HL-60 (cell line): Measurements from ENCODE around the gene SMOC2.

ENCODE experiments used
- DNase-seq, 2 experiments: peaks; one replicate each; pipeline ENCODE4 v3.0.0-alpha.2; 2010 to 2020; ENCODE audit warnings: low read depth in 1 of 2, low spot score in 1 of 2
- H3K27ac ChIP-seq: fragments of 250-450 bp; sonication (Bioruptor Pico); replicated peaks from 2 replicates; pipeline ENCODE4 v1.5.1; 2020; ENCODE audit warnings: mild to moderate bottlenecking, moderate library complexity
- H3K27me3 ChIP-seq: fragments of 250-450 bp; sonication (Bioruptor Pico); 2 replicates; pipeline ENCODE4 v1.5.1; 2021; ENCODE audit warnings: mild to moderate bottlenecking, moderate library complexity; ENCODE audit not compliant: insufficient read depth, poor library complexity, severe bottlenecking
- H3K4me3 ChIP-seq: replicated peaks from 2 replicates; pipeline ENCODE4 v1.5.1; 2011; ENCODE audit warnings: mild to moderate bottlenecking, control low read depth, low read length; ENCODE audit not compliant: insufficient read depth
- GABPA ChIP-seq: IDR thresholded peaks from 2 replicates; pipeline ENCODE4 v1.6.1; 2012; ENCODE audit warnings: low read depth
- POLR2AphosphoS5 ChIP-seq: IDR thresholded peaks from 2 replicates; pipeline ENCODE4 v1.6.1; 2012; ENCODE audit warnings: low read depth
- SPI1 ChIP-seq: IDR thresholded peaks from 2 replicates; pipeline ENCODE4 v1.6.1; 2012; ENCODE audit warnings: low read depth, mild to moderate bottlenecking, borderline replicate concordance
- TF ChIP-seq, protein P1 (sequence below): IDR thresholded peaks from 2 replicates; pipeline ENCODE4 v1.6.1; 2012; ENCODE audit warnings: low read depth; ENCODE audit not compliant: insufficient replicate concordance
- TF ChIP-seq, protein P2 (sequence below): IDR thresholded peaks from one replicate; pipeline ENCODE4 v1.5.1; 2011; ENCODE audit warnings: low read length, control low read depth, inconsistent platforms; ENCODE audit not compliant: insufficient read depth

The SMOC2 gene

DNA sequence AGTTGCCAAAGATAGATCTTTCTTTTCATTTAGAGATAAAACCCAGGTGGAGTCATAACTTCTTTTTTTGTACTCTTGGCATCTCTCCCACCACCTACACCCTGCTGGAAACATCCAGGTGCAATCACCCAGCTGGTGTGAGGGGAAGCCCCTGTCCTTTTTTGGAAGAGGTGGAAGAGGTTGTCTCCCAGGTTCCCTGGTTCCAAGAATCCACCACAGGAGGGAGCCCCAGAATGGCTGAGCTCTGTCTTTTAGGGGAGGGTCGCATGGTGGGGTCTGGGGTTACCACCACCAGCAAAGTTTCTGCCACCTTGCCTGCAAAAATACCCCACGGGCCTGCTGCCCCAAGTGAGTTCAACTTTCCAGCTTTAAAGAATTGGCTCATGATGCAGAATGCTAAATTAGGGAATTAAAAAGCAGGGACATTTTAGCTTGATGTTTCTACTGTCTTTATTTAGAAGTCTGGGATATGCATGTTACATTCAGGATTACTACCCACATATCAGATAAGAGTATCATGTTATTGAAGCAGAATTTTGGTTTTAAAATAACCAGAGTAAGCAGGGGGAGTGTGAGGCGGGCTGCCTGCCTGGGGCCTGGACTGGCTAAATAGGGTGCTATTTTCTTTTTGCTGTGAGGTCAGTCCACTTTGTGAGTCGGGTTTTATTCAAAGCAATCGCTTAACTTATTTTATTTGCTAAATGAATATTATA is 11.0 kb downstream of the SMOC2 start:
- DNase-seq: no peak
- no peak overlapping the region for H3K27ac ChIP-seq
- TF ChIP-seq, protein P1, sequence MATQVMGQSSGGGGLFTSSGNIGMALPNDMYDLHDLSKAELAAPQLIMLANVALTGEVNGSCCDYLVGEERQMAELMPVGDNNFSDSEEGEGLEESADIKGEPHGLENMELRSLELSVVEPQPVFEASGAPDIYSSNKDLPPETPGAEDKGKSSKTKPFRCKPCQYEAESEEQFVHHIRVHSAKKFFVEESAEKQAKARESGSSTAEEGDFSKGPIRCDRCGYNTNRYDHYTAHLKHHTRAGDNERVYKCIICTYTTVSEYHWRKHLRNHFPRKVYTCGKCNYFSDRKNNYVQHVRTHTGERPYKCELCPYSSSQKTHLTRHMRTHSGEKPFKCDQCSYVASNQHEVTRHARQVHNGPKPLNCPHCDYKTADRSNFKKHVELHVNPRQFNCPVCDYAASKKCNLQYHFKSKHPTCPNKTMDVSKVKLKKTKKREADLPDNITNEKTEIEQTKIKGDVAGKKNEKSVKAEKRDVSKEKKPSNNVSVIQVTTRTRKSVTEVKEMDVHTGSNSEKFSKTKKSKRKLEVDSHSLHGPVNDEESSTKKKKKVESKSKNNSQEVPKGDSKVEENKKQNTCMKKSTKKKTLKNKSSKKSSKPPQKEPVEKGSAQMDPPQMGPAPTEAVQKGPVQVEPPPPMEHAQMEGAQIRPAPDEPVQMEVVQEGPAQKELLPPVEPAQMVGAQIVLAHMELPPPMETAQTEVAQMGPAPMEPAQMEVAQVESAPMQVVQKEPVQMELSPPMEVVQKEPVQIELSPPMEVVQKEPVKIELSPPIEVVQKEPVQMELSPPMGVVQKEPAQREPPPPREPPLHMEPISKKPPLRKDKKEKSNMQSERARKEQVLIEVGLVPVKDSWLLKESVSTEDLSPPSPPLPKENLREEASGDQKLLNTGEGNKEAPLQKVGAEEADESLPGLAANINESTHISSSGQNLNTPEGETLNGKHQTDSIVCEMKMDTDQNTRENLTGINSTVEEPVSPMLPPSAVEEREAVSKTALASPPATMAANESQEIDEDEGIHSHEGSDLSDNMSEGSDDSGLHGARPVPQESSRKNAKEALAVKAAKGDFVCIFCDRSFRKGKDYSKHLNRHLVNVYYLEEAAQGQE: no peak
- no peak for TF ChIP-seq POLR2AphosphoS5
- no peak for TF ChIP-seq SPI1
- TF ChIP-seq, protein P2, sequence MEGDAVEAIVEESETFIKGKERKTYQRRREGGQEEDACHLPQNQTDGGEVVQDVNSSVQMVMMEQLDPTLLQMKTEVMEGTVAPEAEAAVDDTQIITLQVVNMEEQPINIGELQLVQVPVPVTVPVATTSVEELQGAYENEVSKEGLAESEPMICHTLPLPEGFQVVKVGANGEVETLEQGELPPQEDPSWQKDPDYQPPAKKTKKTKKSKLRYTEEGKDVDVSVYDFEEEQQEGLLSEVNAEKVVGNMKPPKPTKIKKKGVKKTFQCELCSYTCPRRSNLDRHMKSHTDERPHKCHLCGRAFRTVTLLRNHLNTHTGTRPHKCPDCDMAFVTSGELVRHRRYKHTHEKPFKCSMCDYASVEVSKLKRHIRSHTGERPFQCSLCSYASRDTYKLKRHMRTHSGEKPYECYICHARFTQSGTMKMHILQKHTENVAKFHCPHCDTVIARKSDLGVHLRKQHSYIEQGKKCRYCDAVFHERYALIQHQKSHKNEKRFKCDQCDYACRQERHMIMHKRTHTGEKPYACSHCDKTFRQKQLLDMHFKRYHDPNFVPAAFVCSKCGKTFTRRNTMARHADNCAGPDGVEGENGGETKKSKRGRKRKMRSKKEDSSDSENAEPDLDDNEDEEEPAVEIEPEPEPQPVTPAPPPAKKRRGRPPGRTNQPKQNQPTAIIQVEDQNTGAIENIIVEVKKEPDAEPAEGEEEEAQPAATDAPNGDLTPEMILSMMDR: no peak
- TF ChIP-seq GABPA: no peak
- no peaks in the 10 kb centered on the region for H3K27me3 ChIP-seq
- no peak overlapping the region for H3K4me3 ChIP-seq

DNA sequence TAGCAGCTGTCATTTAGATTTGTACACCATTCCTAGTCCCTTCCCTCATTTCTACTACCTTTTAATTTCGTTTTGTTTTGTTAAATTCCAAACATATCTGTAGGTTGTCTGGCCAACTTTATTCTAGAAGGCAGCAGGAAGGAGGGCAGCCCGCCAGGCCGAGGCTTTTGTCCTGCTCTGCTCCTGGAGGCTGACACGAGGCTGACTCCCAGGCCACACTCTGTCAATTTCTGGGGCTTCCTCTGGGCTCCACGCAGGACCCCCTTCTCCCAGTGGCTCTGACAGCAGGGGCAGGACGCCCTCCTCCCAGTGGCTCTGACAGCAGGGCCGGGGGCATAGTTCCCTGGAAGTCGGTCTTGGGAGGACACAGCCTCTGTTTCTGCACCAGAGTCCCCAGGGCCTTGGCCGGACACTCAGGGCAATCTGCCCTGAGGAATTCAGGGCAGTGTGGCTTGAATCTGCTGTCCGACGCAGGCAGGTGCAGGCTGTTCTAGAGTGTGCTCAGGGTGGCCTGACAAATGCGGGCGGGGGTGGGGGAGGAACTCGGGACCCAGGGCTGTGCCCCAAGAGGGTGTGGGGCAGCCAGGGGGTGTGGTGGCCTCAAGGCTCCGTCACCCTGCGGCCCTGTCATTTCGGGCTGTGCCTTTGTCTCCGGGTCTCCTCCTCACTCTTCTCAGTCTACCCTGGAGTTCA is 11.8 kb downstream of the SMOC2 start:
- no peaks in the 10 kb centered on the region for H3K27me3 ChIP-seq
- no peak overlapping the region for H3K27ac ChIP-seq
- no peak overlapping the region for H3K4me3 ChIP-seq
- TF ChIP-seq POLR2AphosphoS5 (no peak), GABPA (no peak), SPI1 (no peak)
- TF ChIP-seq, protein P1: no peak
- TF ChIP-seq, protein P2: no peak
- DNase-seq: no peak

DNA sequence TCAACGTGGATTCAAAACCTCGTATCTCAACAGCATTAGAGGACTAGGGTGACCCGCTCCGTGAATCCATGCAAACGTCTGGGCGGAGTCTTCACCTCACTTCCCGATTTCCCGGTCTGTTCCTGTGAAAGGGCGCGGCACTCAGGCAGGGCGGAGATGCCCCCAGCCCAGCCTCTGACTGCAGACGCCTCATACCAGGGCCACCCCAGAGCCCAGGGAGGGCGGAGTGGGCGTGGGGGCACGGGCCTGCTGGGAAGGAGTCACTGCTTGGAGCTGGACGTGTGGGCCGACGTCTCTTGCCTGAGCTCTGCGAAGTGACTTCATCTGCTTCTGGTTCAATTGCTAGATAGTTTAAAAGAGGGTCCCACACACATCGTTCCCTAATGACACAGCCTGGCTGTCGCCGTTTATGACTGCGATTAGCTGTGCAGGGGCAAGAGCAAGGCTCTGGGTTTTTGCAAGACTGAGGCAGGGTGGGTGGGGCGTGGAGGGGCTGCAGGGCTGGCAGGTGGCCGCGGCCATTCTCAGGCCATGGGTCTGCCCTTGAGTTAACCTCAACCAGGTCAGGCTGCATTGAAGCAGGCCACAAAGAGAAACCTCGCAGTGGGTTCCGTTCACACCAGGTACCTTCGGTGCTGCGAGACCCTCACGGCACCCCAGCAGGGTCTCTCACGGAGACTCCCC is 15.0 kb downstream of the SMOC2 start:
- DNase-seq: no peak
- Histone ChIP-seq H3K27me3 (no peaks in the 10 kb centered on the region), H3K27ac (no peak overlapping the region), H3K4me3 (no peak overlapping the region)
- TF ChIP-seq SPI1: no peak
- TF ChIP-seq, protein P2: no peak
- TF ChIP-seq, protein P1: no peak
- no peak for TF ChIP-seq GABPA
- TF ChIP-seq POLR2AphosphoS5: no peak
